CD4-positive, alpha-beta T cell (primary cell): ENCODE results near the gene IL17C. TPM values are rescaled to one million over a fixed set of nuclear protein-coding genes. Genes with fewer than 3 reads are reported as not detected.

Source experiments
- ATAC-seq: fragments of 200-7000 bp; cut with Tn5 transposase; one replicate; pipeline ENCODE4 v1.10.0; 2022; ENCODE audit warnings: mild to moderate bottlenecking; ENCODE audit not compliant: poor library complexity
- CTCF ChIA-PET: fragments of 350-600 bp; sonication (Branson Sonifier 250); formaldehyde crosslinking; loops from one replicate; lab custom pipeline; 2021; ENCODE audit warnings: antibody characterized with exemption, inconsistent platforms; lab: Charles Lee
- POLR2A ChIA-PET: fragments of 350-600 bp; sonication (Branson Sonifier 250); formaldehyde crosslinking; loops from one replicate; lab custom pipeline; 2021; ENCODE audit warnings: antibody characterized with exemption, inconsistent platforms; lab: Charles Lee
- DNase-seq, 14 experiments: peaks; one replicate each; pipeline ENCODE4 v3.0.0-alpha.2; 2013 to 2020; ENCODE audit warnings: mixed read lengths in 2 of 14
- H3K27ac ChIP-seq, 2 donors: one replicate each; pipeline versions ENCODE4 v1.5.1 to v1.7.0; 2013; ENCODE audit warnings: low read length in 2 of 2, low read depth in 1 of 2, mild to moderate bottlenecking in 1 of 2
- H3K27me3 ChIP-seq, 2 experiments: 1 replicate in 1 of 2; 2 replicates in 1 of 2; pipeline versions ENCODE4 v1.6.1 to v1.7.0; 2013; ENCODE audit warnings: low read length in 2 of 2, control low read depth in 1 of 2, mild to moderate bottlenecking in 1 of 2, moderate library complexity in 1 of 2; ENCODE audit not compliant: insufficient read depth in 2 of 2, control insufficient read depth in 1 of 2
- H3K36me3 ChIP-seq: one replicate; pipeline ENCODE4 v1.6.1; 2013; ENCODE audit warnings: low read length, control low read depth; ENCODE audit not compliant: insufficient read depth
- H3K4me1 ChIP-seq: one replicate; pipeline ENCODE4 v1.6.1; 2013; ENCODE audit warnings: low read length, control low read depth; ENCODE audit not compliant: insufficient read depth
- H3K4me3 ChIP-seq: one replicate; pipeline ENCODE4 v1.5.1; 2013; ENCODE audit warnings: mild to moderate bottlenecking, low read length, moderate library complexity
- H3K9me3 ChIP-seq, 2 experiments: 1 replicate in 1 of 2; 2 replicates in 1 of 2; pipeline versions ENCODE4 v1.6.1 to v1.7.0; 2013; ENCODE audit warnings: low read length in 2 of 2, mild to moderate bottlenecking in 2 of 2, control low read depth in 1 of 2, moderate library complexity in 1 of 2; ENCODE audit not compliant: control insufficient read depth in 1 of 2, insufficient read depth in 1 of 2
- H3K27ac Mint-ChIP-seq: one replicate; pipeline ENCODE4 v1.8.0; 2020; ENCODE audit warnings: mixed read lengths
- H3K27me3 Mint-ChIP-seq: one replicate; pipeline ENCODE4 v1.8.0; 2021; ENCODE audit warnings: mixed read lengths
- H3K36me3 Mint-ChIP-seq: one replicate; pipeline ENCODE4 v1.8.0; 2021; ENCODE audit warnings: low read depth, mixed read lengths
- H3K4me1 Mint-ChIP-seq: one replicate; pipeline ENCODE4 v1.8.0; 2021; ENCODE audit warnings: low read depth, mixed read lengths
- H3K4me3 Mint-ChIP-seq: one replicate; pipeline ENCODE4 v1.8.0; 2020; ENCODE audit warnings: mild to moderate bottlenecking, mixed read lengths
- H3K9me3 Mint-ChIP-seq: one replicate; pipeline ENCODE4 v1.8.0; 2020; ENCODE audit warnings: mixed read lengths
- intact Hi-C, 2 experiments: fragments of 100-400 bp; cut with DNase I in 1 of 2; cut with micrococcal nuclease in 1 of 2; formaldehyde crosslinking; loops; one replicate each; pipeline versions ENCODE4 v1.15.1 to v1.9.0; 2023 to 2025; cut with DNase I, micrococcal nuclease
- total RNA-seq, 174 experiments: library from RNA in 2 of 174; stranded (reverse) in 2 of 174; gene quantifications; one replicate each; pipeline ENCODE4 v1.2.3 and lab custom pipeline; 2021 to 2026
- TF ChIP-seq, protein P1 (sequence below): fragments of 200-600 bp; IDR thresholded peaks from one replicate; pipeline ENCODE4 v1.8.0; 2022; ENCODE audit warnings: antibody characterized with exemption, mild to moderate bottlenecking

Gene IL17C
- total RNA-seq, 2 experiments from 2014 or later, result 0.77 TPM; not detected in 1

DNA sequence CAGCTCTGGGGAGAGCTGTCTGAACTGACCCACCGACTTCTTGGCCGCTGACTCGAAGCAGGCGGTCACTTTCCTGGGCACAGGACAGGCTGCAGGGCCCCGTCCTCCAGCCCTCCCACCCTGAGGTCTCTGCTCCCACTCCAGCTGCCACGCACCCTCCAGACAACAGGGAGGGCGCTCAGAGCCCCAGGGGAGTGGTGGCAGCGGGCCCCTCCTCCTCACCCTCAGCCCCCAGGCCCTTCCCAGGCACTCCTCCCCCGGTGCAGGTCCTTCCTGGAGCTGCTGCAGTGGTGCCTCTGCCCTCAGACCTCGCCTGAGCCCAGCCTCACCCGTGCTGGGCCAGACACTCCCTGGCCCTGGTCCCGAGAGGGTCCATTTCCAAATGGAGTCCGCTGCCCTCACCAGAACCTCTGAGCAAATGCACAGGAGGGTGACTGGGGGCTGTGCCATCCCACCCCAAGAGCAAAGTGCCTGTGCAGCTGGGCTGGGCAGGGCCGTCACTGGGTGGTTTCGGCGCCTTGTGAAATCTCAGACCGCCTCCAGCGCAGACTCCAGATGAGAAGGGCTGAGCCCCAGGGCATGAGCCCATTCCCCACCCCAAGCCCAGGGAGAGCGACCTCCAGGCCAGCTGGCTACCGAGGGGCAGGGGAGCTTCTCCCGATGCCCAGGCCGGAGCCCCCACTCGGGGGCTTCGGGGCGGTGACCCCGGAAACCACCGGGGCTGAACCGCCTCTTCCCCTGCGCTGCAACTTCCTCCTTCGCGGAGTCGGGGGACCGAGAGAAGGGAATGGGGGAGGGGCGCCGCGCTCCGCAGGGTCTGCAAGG is 11.8 kb downstream of the IL17C start:
- intact Hi-C loops, result loop anchor here (2.0 to 5.0 kb wide), 3 partner anchors 13 to 51 kb away; partner anchors contain the start of gene SNAI3 (in 2 of the 2)
- H3K9me3 Mint-ChIP-seq, result no peaks in the 10 kb centered on the region
- DNase-seq, result peak in 8 of 14 experiments; percentile 14 to 63 (median 54)
- no peaks in the 10 kb centered on the region for H3K27me3 Mint-ChIP-seq
- CTCF ChIA-PET, result no interaction called here
- Histone ChIP-seq H3K36me3 (peaks cover 28% of the 10 kb centered on the region), H3K9me3 (no peaks in the 10 kb centered on the region), H3K27ac (peak overlapping the region; percentile 81 to 94), H3K4me3 (peak overlapping the region; percentile 96), H3K4me1 (peaks cover 56% of the 10 kb centered on the region), H3K27me3 (no peaks in the 10 kb centered on the region)
- TF ChIP-seq, protein P1, sequence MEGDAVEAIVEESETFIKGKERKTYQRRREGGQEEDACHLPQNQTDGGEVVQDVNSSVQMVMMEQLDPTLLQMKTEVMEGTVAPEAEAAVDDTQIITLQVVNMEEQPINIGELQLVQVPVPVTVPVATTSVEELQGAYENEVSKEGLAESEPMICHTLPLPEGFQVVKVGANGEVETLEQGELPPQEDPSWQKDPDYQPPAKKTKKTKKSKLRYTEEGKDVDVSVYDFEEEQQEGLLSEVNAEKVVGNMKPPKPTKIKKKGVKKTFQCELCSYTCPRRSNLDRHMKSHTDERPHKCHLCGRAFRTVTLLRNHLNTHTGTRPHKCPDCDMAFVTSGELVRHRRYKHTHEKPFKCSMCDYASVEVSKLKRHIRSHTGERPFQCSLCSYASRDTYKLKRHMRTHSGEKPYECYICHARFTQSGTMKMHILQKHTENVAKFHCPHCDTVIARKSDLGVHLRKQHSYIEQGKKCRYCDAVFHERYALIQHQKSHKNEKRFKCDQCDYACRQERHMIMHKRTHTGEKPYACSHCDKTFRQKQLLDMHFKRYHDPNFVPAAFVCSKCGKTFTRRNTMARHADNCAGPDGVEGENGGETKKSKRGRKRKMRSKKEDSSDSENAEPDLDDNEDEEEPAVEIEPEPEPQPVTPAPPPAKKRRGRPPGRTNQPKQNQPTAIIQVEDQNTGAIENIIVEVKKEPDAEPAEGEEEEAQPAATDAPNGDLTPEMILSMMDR, result no peak
- H3K27ac Mint-ChIP-seq, result peak overlapping the region; percentile 95
- ATAC-seq, result peak; percentile 8
- POLR2A ChIA-PET, result interaction anchor here (0.9 to 1.8 kb wide), 6 partner anchors 8 to 80 kb away, joined by 3 to 5 read pairs (median 3); partner anchors contain the start of gene ZC3H18
- peak overlapping the region; percentile 93 for H3K4me3 Mint-ChIP-seq
- peaks cover 16% of the 10 kb centered on the region for H3K4me1 Mint-ChIP-seq
- peaks cover 21% of the 10 kb centered on the region for H3K36me3 Mint-ChIP-seq

DNA sequence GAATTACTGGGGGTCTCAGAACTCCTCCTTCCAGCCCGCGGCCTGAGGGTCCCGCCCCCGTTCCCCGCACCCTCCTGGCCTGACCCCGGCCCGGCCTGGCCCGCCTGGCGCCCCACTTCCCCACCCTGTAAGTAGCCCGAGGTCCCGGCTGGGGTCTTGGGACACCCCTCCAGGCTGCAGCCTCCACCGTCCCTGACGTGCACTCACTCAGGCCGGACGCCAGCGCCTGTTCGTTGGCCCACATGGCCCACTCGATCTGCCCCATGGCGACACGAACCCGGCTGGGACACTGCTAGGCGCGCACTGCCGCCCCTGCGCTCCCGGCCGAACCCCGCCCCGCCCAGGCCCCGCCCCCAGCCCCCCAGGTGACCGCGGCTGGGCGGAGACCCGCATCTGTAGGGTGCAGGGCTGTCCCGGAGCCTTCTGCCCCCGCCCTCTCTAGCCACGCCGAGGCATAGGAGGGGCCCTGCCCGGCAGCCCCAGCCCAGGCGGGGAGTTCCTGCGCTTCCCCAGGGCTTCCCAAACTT is 12.4 kb downstream of the IL17C start, which contains the start of gene CYBA:
Gene CYBA, minus strand, starts transcription at position 305 of the 527 bp plus-strand sequence. Its CDS starts 40 bp downstream, at position 265.
- Mint-ChIP-seq H3K4me1 (peaks cover 14% of the 10 kb centered on the region), H3K9me3 (no peaks in the 10 kb centered on the region), H3K36me3 (peaks cover 19% of the 10 kb centered on the region), H3K4me3 (peak within 1 kb of the TSS; percentile 93), H3K27me3 (no peaks in the 10 kb centered on the region), H3K27ac (peak within 1 kb of the TSS; percentile 95)
- peak; percentile 76 for ATAC-seq
- intact Hi-C loops, result loop anchor here (1.0 to 5.0 kb wide), 4 partner anchors 12 to 50 kb away; partner anchors contain the start of genes SNAI3 (in 2 of the 2) and MVD (in 1 of the 2)
- peaks cover 30% of the 10 kb centered on the region for H3K36me3 ChIP-seq
- H3K4me3 ChIP-seq, result peak within 1 kb of the TSS; percentile 96
- ChIA-PET CTCF (no interaction called here), POLR2A (interaction anchor here (0.7 to 1.8 kb wide), 5 partner anchors 8 to 81 kb away, joined by 3 to 5 read pairs (median 3); partner anchors contain the start of gene ZC3H18)
- TF ChIP-seq, protein P1, result no peak
- H3K4me1 ChIP-seq, result peaks cover 56% of the 10 kb centered on the region
- no peaks in the 10 kb centered on the region for H3K27me3 ChIP-seq
- H3K27ac ChIP-seq, result peak within 1 kb of the TSS; percentile 81 to 94
- DNase-seq, result peak; percentile 64 to 91 (median 76)
- no peaks in the 10 kb centered on the region for H3K9me3 ChIP-seq

DNA sequence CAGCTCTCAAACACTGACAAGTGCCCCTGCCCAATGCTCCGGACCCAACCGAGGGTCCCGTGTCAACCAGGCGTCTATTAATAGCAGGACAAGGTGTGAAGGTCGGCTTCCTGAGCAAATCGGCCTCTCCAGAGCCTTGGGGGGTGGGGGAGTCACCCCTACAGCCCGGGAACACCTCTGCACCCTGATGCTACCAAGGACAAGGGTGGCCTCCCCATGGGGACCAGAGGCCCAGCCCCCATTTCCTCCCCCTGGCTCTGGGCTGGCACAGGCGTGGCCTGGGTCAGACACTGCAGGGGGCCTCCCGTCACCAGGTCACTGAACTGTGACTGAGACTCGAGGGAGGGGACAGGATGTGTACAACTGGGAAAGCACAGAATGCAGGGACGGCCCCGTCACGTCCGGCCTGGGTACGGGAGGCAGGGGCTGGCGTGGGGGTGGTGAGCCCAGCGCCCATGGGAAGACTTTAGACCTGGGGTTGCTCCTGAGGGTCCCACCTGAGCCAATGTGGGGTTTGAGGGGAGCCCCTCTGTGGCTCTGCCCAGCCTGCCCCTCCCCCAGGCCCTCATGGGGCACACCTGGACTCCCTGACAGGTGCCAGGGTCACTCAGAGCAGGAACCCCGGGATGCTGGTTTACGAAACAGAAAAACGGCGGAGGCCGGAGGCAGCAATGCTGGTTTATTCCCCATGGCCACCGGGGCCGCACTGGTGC is 13.1 kb downstream of the IL17C start:
- CTCF ChIA-PET, result no interaction called here
- Histone ChIP-seq H3K9me3 (no peaks in the 10 kb centered on the region), H3K27ac (peak overlapping the region; percentile 81 to 94), H3K4me1 (peaks cover 56% of the 10 kb centered on the region), H3K4me3 (peak overlapping the region; percentile 96), H3K36me3 (peaks cover 26% of the 10 kb centered on the region), H3K27me3 (no peaks in the 10 kb centered on the region)
- H3K4me3 Mint-ChIP-seq, result peak overlapping the region; percentile 93
- H3K27ac Mint-ChIP-seq, result peak overlapping the region; percentile 95
- POLR2A ChIA-PET, result interaction anchor here (0.7 to 1.8 kb wide), 4 partner anchors 9 to 82 kb away, joined by 3 to 5 read pairs (median 4); partner anchors contain the start of gene ZC3H18
- peak in 13 of 14 experiments; percentile 35 to 95 (median 62) for DNase-seq
- H3K4me1 Mint-ChIP-seq, result peaks cover 14% of the 10 kb centered on the region
- ATAC-seq, result peak; percentile 72
- TF ChIP-seq, protein P1, result no peak
- H3K9me3 Mint-ChIP-seq, result no peaks in the 10 kb centered on the region
- intact Hi-C loops, result loop anchor here (1.0 to 5.0 kb wide), 4 partner anchors 12 to 49 kb away; partner anchors contain the start of genes SNAI3 (in 2 of the 2) and MVD (in 1 of the 2)
- no peaks in the 10 kb centered on the region for H3K27me3 Mint-ChIP-seq
- peaks cover 19% of the 10 kb centered on the region for H3K36me3 Mint-ChIP-seq
